HEK293T (cell line): Measurements from ENCODE around the gene CALML5.

Experiments
- ELF4 ChIP-seq: fragments of 450-650 bp; IDR thresholded peaks from 2 replicates; pipeline ENCODE4 v1.6.1; 2017; ENCODE audit warnings: antibody characterized with exemption
- SP1 ChIP-seq: fragments of 450-650 bp; IDR thresholded peaks from 2 replicates; pipeline ENCODE4 v1.6.1; 2017
- ZNF384 ChIP-seq: fragments of 450-650 bp; IDR thresholded peaks from 2 replicates; pipeline ENCODE4 v1.6.1; 2016
- TF ChIP-seq, protein P1 (sequence below): fragments of 450-650 bp; IDR thresholded peaks from 2 replicates; pipeline ENCODE4 v1.6.1; 2016

DNA sequence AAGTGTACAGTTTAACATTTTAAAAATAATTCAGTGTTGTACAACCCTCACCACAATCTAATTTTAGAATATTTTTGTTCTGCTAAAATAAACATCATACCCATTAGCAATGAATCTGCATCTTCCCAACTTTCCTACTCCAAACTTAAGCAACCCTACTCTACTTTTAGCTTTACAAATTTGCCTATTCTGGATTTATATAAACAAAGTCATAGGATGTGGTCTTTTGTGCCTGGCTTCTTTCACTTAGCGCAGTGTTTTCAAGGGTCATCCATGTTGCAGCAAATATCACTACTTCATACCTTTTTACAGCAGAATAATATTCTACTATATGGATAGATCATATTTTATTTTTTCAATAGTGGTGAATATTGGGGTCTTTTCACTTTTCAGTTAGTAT, 44.3 kb upstream of the CALML5 start:
- TF ChIP-seq SP1 (no peak), ZNF384 (no peak), ELF4 (no peak)
- TF ChIP-seq, protein P1, sequence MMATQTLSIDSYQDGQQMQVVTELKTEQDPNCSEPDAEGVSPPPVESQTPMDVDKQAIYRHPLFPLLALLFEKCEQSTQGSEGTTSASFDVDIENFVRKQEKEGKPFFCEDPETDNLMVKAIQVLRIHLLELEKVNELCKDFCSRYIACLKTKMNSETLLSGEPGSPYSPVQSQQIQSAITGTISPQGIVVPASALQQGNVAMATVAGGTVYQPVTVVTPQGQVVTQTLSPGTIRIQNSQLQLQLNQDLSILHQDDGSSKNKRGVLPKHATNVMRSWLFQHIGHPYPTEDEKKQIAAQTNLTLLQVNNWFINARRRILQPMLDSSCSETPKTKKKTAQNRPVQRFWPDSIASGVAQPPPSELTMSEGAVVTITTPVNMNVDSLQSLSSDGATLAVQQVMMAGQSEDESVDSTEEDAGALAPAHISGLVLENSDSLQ = no peak
